PC-3 (cell line): ENCODE data around the gene ZNF574.

ENCODE experiments used
- CTCF ChIP-seq: fragments of 300-600 bp; sonication (generic); conservative IDR thresholded peaks from 2 replicates; pipeline ENCODE4 v1.5.1; 2017; ENCODE audit warnings: antibody characterized with exemption, low read depth, mild to moderate bottlenecking, low read length
- EZH2 ChIP-seq: fragments of 300-600 bp; sonication (generic); IDR thresholded peaks from one replicate; pipeline ENCODE4 v1.6.1; 2017; ENCODE audit warnings: antibody characterized with exemption, mild to moderate bottlenecking, low read length; ENCODE audit not compliant: unreplicated experiment
- EZH2phosphoT487 ChIP-seq: fragments of 300-600 bp; sonication (generic); IDR thresholded peaks from 2 replicates; pipeline ENCODE4 v1.6.1; 2018; ENCODE audit warnings: mild to moderate bottlenecking, antibody characterized with exemption, low read length, borderline replicate concordance

DNA sequence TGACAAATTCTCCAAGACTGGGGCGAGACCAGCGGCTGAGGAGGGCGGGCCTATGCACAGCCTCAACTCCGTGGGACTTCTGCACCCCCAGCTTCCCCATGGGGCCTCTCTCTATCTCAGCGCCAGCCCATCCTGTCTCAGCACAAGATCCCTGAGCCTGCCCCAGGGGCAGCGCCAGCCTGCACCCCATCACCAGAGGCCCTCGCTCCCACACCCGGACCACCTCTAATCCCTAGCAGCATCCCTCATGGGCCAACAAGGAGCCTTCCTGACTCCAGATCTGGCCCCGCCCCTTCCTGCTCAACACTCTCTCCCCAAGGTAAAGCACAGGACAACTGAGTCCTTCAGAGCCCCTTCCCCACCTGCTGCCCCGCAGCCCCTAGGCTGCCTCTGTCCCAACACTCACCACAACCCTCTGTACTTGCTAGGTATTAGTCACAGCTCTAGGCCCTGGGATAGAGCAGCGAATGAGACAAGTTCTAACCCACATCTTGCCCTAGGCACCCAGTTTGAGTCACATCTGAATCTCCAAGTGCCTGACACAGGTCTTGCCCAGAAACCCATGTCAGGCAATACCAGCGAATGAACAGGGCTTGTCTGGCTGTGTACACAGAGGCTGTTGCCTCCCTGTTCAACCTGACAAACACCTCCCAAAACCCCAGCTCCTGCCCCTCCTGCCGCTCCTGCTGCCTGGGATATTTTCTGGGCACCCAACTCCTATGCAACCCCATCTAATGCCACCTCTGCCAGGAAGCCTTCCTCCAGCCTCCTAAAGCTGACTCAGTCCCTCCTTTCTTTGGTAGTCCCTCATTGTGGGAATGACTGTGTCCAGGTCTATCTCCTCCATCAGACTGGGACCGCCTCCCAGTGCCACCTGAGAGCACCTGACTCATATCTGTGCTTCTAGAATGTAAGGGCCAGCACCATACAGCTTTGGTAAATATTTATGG lies 24.5 kb upstream of the ZNF574 start:
- no peak for TF ChIP-seq CTCF
- TF ChIP-seq EZH2: no peak
- TF ChIP-seq EZH2phosphoT487: no peak
